Body of pancreas (tissue), 4 donors: Measurements from ENCODE around the gene AGO3.

Experiments used
- CTCF ChIP-seq, 7 experiments: fragments of 450-650 bp in 4 of 7; fragments of 200-600 bp in 3 of 7; sonication (generic) in 3 of 7; IDR thresholded peaks; one replicate each; pipeline ENCODE4 v1.5.1; 2016 to 2019; ENCODE audit warnings: antibody characterized with exemption in 7 of 7
- POLR2A ChIP-seq, 3 donors: fragments of 450-650 bp; IDR thresholded peaks; one replicate each; pipeline ENCODE4 v1.6.1; 2016; ENCODE audit warnings: antibody characterized with exemption in 3 of 3, mild to moderate bottlenecking in 2 of 3

- no peak for TF ChIP-seq CTCF (IDR thresholded peaks at IDR 0.05)
- TF ChIP-seq POLR2A (IDR thresholded peaks at IDR 0.05) = no peak
Observed at GRCh38 chr1:36114371-36114770, 183.5 kb downstream of the AGO3 start.
